COLO668 (cell line): ENCODE data around the gene PLXDC2.
"Not testable (repeated sequence)": the region's sequence is repeated elsewhere in the genome, so short reads cannot be mapped to it uniquely, and the experiment has no call there.

ENCODE experiments used
- DNase-seq: peaks from one replicate; lab custom pipeline; 2025; ENCODE audit not compliant: unreplicated experiment; lab: John Stamatoyannopoulos, UW

PLXDC2 gene

GRCh38 chr10:20173046-20173445, 356.8 kb downstream of the PLXDC2 start:
- DNase-seq: no peak

- DNase-seq: no peak
Observed at GRCh38 chr10:20175719-20176118, 359.5 kb downstream of the PLXDC2 start.

GRCh38 chr10:20180766-20181165, 364.5 kb downstream of the PLXDC2 start:
- no peak for DNase-seq

- no peak for DNase-seq
Observed at GRCh38 chr10:20181434-20181833, 365.2 kb downstream of the PLXDC2 start.

GRCh38 chr10:20185116-20185515, 368.9 kb downstream of the PLXDC2 start:
- no peak for DNase-seq

- DNase-seq: not testable (repeated sequence)
Observed at GRCh38 chr10:20191392-20191791, 375.2 kb downstream of the PLXDC2 start.

- DNase-seq: no peak
Observed at GRCh38 chr10:20195076-20195475, 378.8 kb downstream of the PLXDC2 start.

- DNase-seq: no peak
Observed at GRCh38 chr10:20200758-20201157, 384.5 kb downstream of the PLXDC2 start.

GRCh38 chr10:20202337-20202736, 386.1 kb downstream of the PLXDC2 start:
- no peak for DNase-seq

- no peak for DNase-seq
Observed at GRCh38 chr10:20207653-20208052, 391.4 kb downstream of the PLXDC2 start.

- DNase-seq: not testable (repeated sequence)
Observed at GRCh38 chr10:20209098-20209497, 392.9 kb downstream of the PLXDC2 start.

GRCh38 chr10:20215547-20216152, 399.4 kb downstream of the PLXDC2 start:
- no peak for DNase-seq

- DNase-seq: no peak
Observed at GRCh38 chr10:20221356-20221755, 405.1 kb downstream of the PLXDC2 start.

GRCh38 chr10:20228729-20229128, 412.5 kb downstream of the PLXDC2 start:
- DNase-seq: no peak

GRCh38 chr10:20232079-20232705, 416.0 kb downstream of the PLXDC2 start:
- no peak for DNase-seq

- DNase-seq: no peak
Observed at GRCh38 chr10:20233423-20233822, 417.2 kb downstream of the PLXDC2 start.

- no peak for DNase-seq
Observed at GRCh38 chr10:20234579-20234978, 418.3 kb downstream of the PLXDC2 start.

- DNase-seq: no peak
Observed at GRCh38 chr10:20237091-20237570, 420.9 kb downstream of the PLXDC2 start.

- no peak for DNase-seq
Observed at GRCh38 chr10:20237586-20237985, 421.4 kb downstream of the PLXDC2 start.

GRCh38 chr10:20240643-20241042, 424.4 kb downstream of the PLXDC2 start:
- DNase-seq: no peak

- DNase-seq: no peak
Observed at GRCh38 chr10:20247454-20247853, 431.2 kb downstream of the PLXDC2 start.

GRCh38 chr10:20247891-20248708, 431.9 kb downstream of the PLXDC2 start:
- DNase-seq: no peak
